Activated CD8-positive, alpha-beta T cell treated with anti-CD3 and anti-CD28 coated beads for 36 hours (primary cell): ENCODE results near the gene CACNG4. TPM values are rescaled to one million over a fixed set of nuclear protein-coding genes. Genes with fewer than 3 reads are reported as not detected.

ENCODE experiments used
- ATAC-seq: fragments of 200-7000 bp; cut with Tn5 transposase; one replicate; pipeline ENCODE4 v1.10.0; 2021; ENCODE audit warnings: mild to moderate bottlenecking, moderate library complexity
- CTCF ChIA-PET: fragments of 350-600 bp; sonication (Branson Sonifier 250); formaldehyde crosslinking; loops from one replicate; lab custom pipeline; 2021; ENCODE audit warnings: antibody characterized with exemption; lab: Charles Lee
- POLR2A ChIA-PET: fragments of 350-600 bp; sonication (Branson Sonifier 250); formaldehyde crosslinking; loops from one replicate; lab custom pipeline; 2021; ENCODE audit warnings: antibody characterized with exemption; lab: Charles Lee
- DNase-seq: peaks from one replicate; pipeline ENCODE4 v3.0.0-alpha.2; 2020
- H3K27ac Mint-ChIP-seq: one replicate; pipeline ENCODE4 v1.8.0; 2021; ENCODE audit warnings: mild to moderate bottlenecking, mixed read lengths
- H3K27me3 Mint-ChIP-seq: one replicate; pipeline ENCODE4 v1.8.0; 2021; ENCODE audit warnings: mixed read lengths
- H3K36me3 Mint-ChIP-seq: one replicate; pipeline ENCODE4 v1.8.0; 2021; ENCODE audit warnings: low read depth, mixed read lengths
- H3K4me1 Mint-ChIP-seq: one replicate; pipeline ENCODE4 v1.8.0; 2021; ENCODE audit warnings: low read depth, mixed read lengths
- H3K4me3 Mint-ChIP-seq: one replicate; pipeline ENCODE4 v1.8.0; 2021; ENCODE audit warnings: mild to moderate bottlenecking, moderate library complexity, mixed read lengths
- H3K9me3 Mint-ChIP-seq: one replicate; pipeline ENCODE4 v1.8.0; 2021; ENCODE audit warnings: mixed read lengths
- CTCF ChIP-seq: fragments of 200-600 bp; IDR thresholded peaks from one replicate; pipeline ENCODE4 v1.8.0; 2022; ENCODE audit warnings: antibody characterized with exemption, mild to moderate bottlenecking
- intact Hi-C: fragments of 100-400 bp; cut with micrococcal nuclease; formaldehyde crosslinking; loops from one replicate; pipeline ENCODE4 v1.10.0; 2022
- total RNA-seq, 2 experiments: library from RNA; stranded (reverse); gene quantifications; one replicate each; pipeline ENCODE4 v1.2.3, GENCODE V29; 2021

The CACNG4 gene
- not detected for total RNA-seq

GRCh38 chr17:66963909-66964771, at the start of gene CACNG4:
TSS of gene CACNG4 (plus strand) at chr17:66964707. CDS start at chr17:66964912, 205 bp downstream.
- no peak for TF ChIP-seq CTCF
- ATAC-seq: peak; percentile 21
- Mint-ChIP-seq H3K9me3 (no peaks in the 10 kb centered on the region), H3K27ac (no peak within 1 kb of the TSS), H3K4me3 (peak within 1 kb of the TSS; percentile 48), H3K36me3 (no peaks in the 10 kb centered on the region), H3K4me1 (peaks cover 5% of the 10 kb centered on the region), H3K27me3 (peaks cover 55% of the 10 kb centered on the region)
- DNase-seq: no peak
- ChIA-PET POLR2A (interaction anchor here (0.7 kb wide), 1 partner anchor 294 kb away, joined by 3 read pairs; no protein-coding TSS in a partner anchor), CTCF (no interaction called here)
- intact Hi-C loops: no loop called here

- no peaks in the 10 kb centered on the region for H3K4me1 Mint-ChIP-seq
- no peaks in the 10 kb centered on the region for H3K9me3 Mint-ChIP-seq
- H3K27me3 Mint-ChIP-seq: peaks cover 8% of the 10 kb centered on the region
- intact Hi-C loops: no loop called here
- ChIA-PET CTCF (interaction anchor here (1.6 kb wide), 1 partner anchor 379 kb away, joined by 3 read pairs; no protein-coding TSS in a partner anchor), POLR2A (no interaction called here)
- H3K27ac Mint-ChIP-seq: no peak overlapping the region
- H3K36me3 Mint-ChIP-seq: no peaks in the 10 kb centered on the region
- no peak overlapping the region for H3K4me3 Mint-ChIP-seq
- no peak for DNase-seq
- no peak for TF ChIP-seq CTCF
- no peak for ATAC-seq
Observed at GRCh38 chr17:66915204-66915611, 49.3 kb upstream of the CACNG4 start.

- no peak for TF ChIP-seq CTCF
- no peak overlapping the region for H3K4me3 Mint-ChIP-seq
- ChIA-PET POLR2A (no interaction called here), CTCF (interaction anchor here (1.2 kb wide), 1 partner anchor 8 kb away, joined by 4 read pairs; no protein-coding TSS in a partner anchor)
- H3K4me1 Mint-ChIP-seq: no peaks in the 10 kb centered on the region
- ATAC-seq: no peak
- no peak overlapping the region for H3K27ac Mint-ChIP-seq
- peaks cover 8% of the 10 kb centered on the region for H3K27me3 Mint-ChIP-seq
- intact Hi-C loops: no loop called here
- no peak for DNase-seq
- H3K9me3 Mint-ChIP-seq: no peaks in the 10 kb centered on the region
- H3K36me3 Mint-ChIP-seq: no peaks in the 10 kb centered on the region
Observed at GRCh38 chr17:66915792-66916191, 48.7 kb upstream of the CACNG4 start.

GRCh38 chr17:66916946-66917345, 47.6 kb upstream of the CACNG4 start:
- Mint-ChIP-seq H3K27ac (no peak overlapping the region), H3K4me1 (no peaks in the 10 kb centered on the region), H3K4me3 (no peak overlapping the region), H3K27me3 (peaks cover 8% of the 10 kb centered on the region), H3K9me3 (peaks cover 4% of the 10 kb centered on the region), H3K36me3 (no peaks in the 10 kb centered on the region)
- no peak for ATAC-seq
- TF ChIP-seq CTCF: no peak
- intact Hi-C loops: no loop called here
- CTCF ChIA-PET: interaction anchor here (1.0 to 1.2 kb wide), 2 partner anchors 8 to 9 kb away, joined by 4 read pairs; no protein-coding TSS in a partner anchor
- POLR2A ChIA-PET: no interaction called here
- DNase-seq: no peak

- no peaks in the 10 kb centered on the region for H3K4me1 Mint-ChIP-seq
- ChIA-PET CTCF (interaction anchor here (0.8 kb wide), 1 partner anchor 14 kb away, joined by 3 read pairs; no protein-coding TSS in a partner anchor), POLR2A (no interaction called here)
- DNase-seq (no peak), ATAC-seq (no peak)
- H3K4me3 Mint-ChIP-seq: no peak overlapping the region
- no peak overlapping the region for H3K27ac Mint-ChIP-seq
- no peaks in the 10 kb centered on the region for H3K36me3 Mint-ChIP-seq
- TF ChIP-seq CTCF: no peak
- intact Hi-C loops: no loop called here
- H3K9me3 Mint-ChIP-seq: peaks cover 4% of the 10 kb centered on the region
- H3K27me3 Mint-ChIP-seq: peaks cover 12% of the 10 kb centered on the region
Observed at GRCh38 chr17:66918896-66919295, 45.6 kb upstream of the CACNG4 start.
